GM23338 (cell line): Measurements from ENCODE around the gene SAMD7. TPM values are rescaled to one million over a fixed set of nuclear protein-coding genes. Genes with fewer than 3 reads are reported as not detected.
A peak's percentile ranks its signal among the peaks of the same experiment; 100 is the strongest.

Experiments
- ATAC-seq: fragments of 200-7000 bp; cut with Tn5 transposase; 3 replicates; pipeline ENCODE4 v1.9.1; 2020
- DNase-seq: peaks from one replicate; pipeline ENCODE4 v3.0.0-alpha.2; 2015; ENCODE audit warnings: low spot score
- H2AFZ ChIP-seq: fragments of 200-600 bp; sonication (generic); 2 replicates; pipeline ENCODE4 v1.8.0; 2016; ENCODE audit warnings: antibody characterized with exemption, mild to moderate bottlenecking, moderate library complexity
- H3F3A ChIP-seq: fragments of 200-600 bp; sonication (generic); replicated peaks from 2 replicates; pipeline ENCODE4 v1.8.0; 2017; ENCODE audit warnings: antibody characterized with exemption, mixed run types, low read depth
- H3K27ac ChIP-seq: fragments of 200-600 bp; sonication (generic); 2 replicates; pipeline ENCODE4 v1.6.1; 2016; ENCODE audit warnings: low read depth
- H3K27me3 ChIP-seq: fragments of 200-600 bp; sonication (generic); 2 replicates; pipeline ENCODE4 v1.8.0; 2016; ENCODE audit warnings: mild to moderate bottlenecking, mixed run types, moderate library complexity; ENCODE audit not compliant: insufficient read depth
- H3K36me3 ChIP-seq: fragments of 200-600 bp; sonication (generic); 2 replicates; pipeline ENCODE4 v1.8.0; 2016; ENCODE audit warnings: mild to moderate bottlenecking; ENCODE audit not compliant: insufficient read depth
- H3K4me1 ChIP-seq: fragments of 200-600 bp; sonication (generic); 2 replicates; pipeline ENCODE4 v1.8.0; 2016; ENCODE audit warnings: mild to moderate bottlenecking, moderate library complexity; ENCODE audit not compliant: insufficient read depth
- H3K4me2 ChIP-seq: fragments of 200-600 bp; sonication (generic); 2 replicates; pipeline ENCODE4 v1.7.1; 2017; ENCODE audit warnings: mixed run types
- H3K4me3 ChIP-seq: fragments of 200-600 bp; sonication (generic); 2 replicates; pipeline ENCODE4 v1.6.1; 2016; ENCODE audit warnings: mixed run types
- H3K79me2 ChIP-seq: fragments of 200-600 bp; sonication (generic); replicated peaks from 2 replicates; pipeline ENCODE4 v1.8.0; 2017; ENCODE audit warnings: mild to moderate bottlenecking; ENCODE audit not compliant: insufficient read depth
- H3K9me2 ChIP-seq: fragments of 200-600 bp; sonication (generic); 2 replicates; pipeline ENCODE4 v1.8.0; 2017; ENCODE audit not compliant: insufficient read depth
- H4K20me1 ChIP-seq: fragments of 200-600 bp; sonication (generic); replicated peaks from 2 replicates; pipeline ENCODE4 v1.8.0; 2017; ENCODE audit warnings: mild to moderate bottlenecking; ENCODE audit not compliant: insufficient read depth
- H3K27ac Mint-ChIP-seq: 2 replicates; pipeline ENCODE4 v1.8.0; 2020; ENCODE audit warnings: inconsistent platforms, mild to moderate bottlenecking, moderate library complexity, mixed read lengths
- H3K27me3 Mint-ChIP-seq: 3 replicates; pipeline ENCODE4 v1.8.0; 2022; ENCODE audit warnings: low read depth, mild to moderate bottlenecking, moderate library complexity, mixed read lengths, inconsistent platforms; ENCODE audit not compliant: insufficient read depth, poor library complexity
- H3K36me3 Mint-ChIP-seq: 3 replicates; pipeline ENCODE4 v1.8.0; 2021; ENCODE audit warnings: low read depth, mild to moderate bottlenecking, inconsistent platforms, moderate library complexity, mixed read lengths
- H3K4me1 Mint-ChIP-seq: 3 replicates; pipeline ENCODE4 v1.8.0; 2020; ENCODE audit warnings: mild to moderate bottlenecking, inconsistent platforms, mixed read lengths
- H3K4me3 Mint-ChIP-seq: 3 replicates; pipeline ENCODE4 v1.8.0; 2021; ENCODE audit warnings: moderate library complexity, mild to moderate bottlenecking, inconsistent platforms, mixed read lengths
- H3K9me3 Mint-ChIP-seq: 3 replicates; pipeline ENCODE4 v1.8.0; 2020; ENCODE audit warnings: moderate library complexity, mild to moderate bottlenecking, inconsistent platforms, mixed read lengths
- CREB1 ChIP-seq: fragments of 250-450 bp; sonication (Bioruptor Pico); IDR thresholded peaks from 2 replicates; pipeline ENCODE4 v1.5.0; 2020; ENCODE audit warnings: low read depth, mild to moderate bottlenecking, moderate library complexity
- CTCF ChIP-seq, 2 experiments: fragments of 200-600 bp in 1 of 2; sonication (generic) in 1 of 2; conservative IDR thresholded peaks; 2 replicates each; pipeline versions ENCODE4 v1.5.1 to v1.6.1; 2016 to 2017; ENCODE audit warnings: antibody characterized with exemption in 2 of 2, low read depth in 2 of 2, mild to moderate bottlenecking in 2 of 2, moderate library complexity in 1 of 2
- EZH2phosphoT487 ChIP-seq: fragments of 200-600 bp; sonication (generic); IDR thresholded peaks from one replicate; pipeline ENCODE4 v1.8.1; 2018; ENCODE audit warnings: antibody characterized with exemption; ENCODE audit not compliant: unreplicated experiment
- JUNB ChIP-seq: IDR thresholded peaks from one replicate; pipeline ENCODE4 v1.6.1; 2016; ENCODE audit warnings: antibody characterized with exemption; ENCODE audit not compliant: unreplicated experiment
- NANOG ChIP-seq: IDR thresholded peaks from 2 replicates; pipeline ENCODE4 v1.6.1; 2016; ENCODE audit warnings: antibody characterized with exemption, borderline replicate concordance
- REST ChIP-seq: IDR thresholded peaks from one replicate; pipeline ENCODE4 v1.6.1; 2018; ENCODE audit warnings: antibody characterized with exemption; ENCODE audit not compliant: unreplicated experiment
- STAT1 ChIP-seq: IDR thresholded peaks from one replicate; pipeline ENCODE4 v1.6.1; 2016; ENCODE audit warnings: antibody characterized with exemption; ENCODE audit not compliant: unreplicated experiment
- ZNF114 ChIP-seq: fragments of 250-450 bp; sonication (Bioruptor Pico); IDR thresholded peaks from 2 replicates; pipeline ENCODE4 v1.5.0; 2020; ENCODE audit warnings: mild to moderate bottlenecking, moderate library complexity
- ZNF331 ChIP-seq: fragments of 250-450 bp; sonication (Bioruptor Pico); IDR thresholded peaks from 2 replicates; pipeline ENCODE4 v1.5.0; 2020; ENCODE audit warnings: low read depth, mild to moderate bottlenecking, moderate library complexity
- ZNF462 ChIP-seq: fragments of 250-450 bp; sonication (Bioruptor Pico); IDR thresholded peaks from 2 replicates; pipeline ENCODE4 v1.5.0; 2020; ENCODE audit warnings: mild to moderate bottlenecking, moderate library complexity
- polyA plus RNA-seq: library from polyadenylated mRNA; unstranded; fragments of >200 nt; fragmentation: Nextera tagmentation; extraction: Ambion mirVana; gene quantifications from 2 replicates; pipeline ENCODE4 v1.2.1, GENCODE V29; 2016
- total RNA-seq: library from RNA; depleted of rRNA; stranded (reverse); fragments of >200 nt; shearing (Covaris generic); gene quantifications from 2 replicates; pipeline ENCODE4 v1.2.3, GENCODE V29; 2014

SAMD7 gene
- total and polyA plus RNA-seq, 2 experiments from 2014 or later: not detected

GRCh38 chr3:169930843-169931242 is 19.5 kb downstream of the SAMD7 start:
- Mint-ChIP-seq H3K27ac (no peak overlapping the region), H3K9me3 (no peaks in the 10 kb centered on the region; the same call in 2 of the 3 replicates), H3K4me3 (no peak overlapping the region), H3K4me1 (0 out of 3 replicates have a peak, but pooled peaks cover 3% of the 10 kb centered on the region), H3K27me3 (no peaks in the 10 kb centered on the region), H3K36me3 (no peaks in the 10 kb centered on the region)
- H3K4me2 ChIP-seq: no peak overlapping the region
- no peaks in the 10 kb centered on the region for H3F3A ChIP-seq
- H2AFZ ChIP-seq: peak overlapping the region; percentile 80
- H3K36me3 ChIP-seq: no peaks in the 10 kb centered on the region
- DNase-seq (no peak), ATAC-seq (no peak)
- no peaks in the 10 kb centered on the region for H3K4me1 ChIP-seq
- no peaks in the 10 kb centered on the region for H4K20me1 ChIP-seq
- H3K79me2 ChIP-seq: no peaks in the 10 kb centered on the region
- no peaks in the 10 kb centered on the region for H3K27me3 ChIP-seq
- TF ChIP-seq STAT1 (no peak), CREB1 (CRISPR knock-in tag) (no peak), JUNB (no peak)
- no peak overlapping the region for H3K4me3 ChIP-seq
- H3K27ac ChIP-seq: no peak overlapping the region
- peaks cover 8% of the 10 kb centered on the region; the same call in 1 of the 2 replicates for H3K9me2 ChIP-seq

- H3K4me3 ChIP-seq: no peak overlapping the region
- H3K4me1 ChIP-seq: no peaks in the 10 kb centered on the region
- no peaks in the 10 kb centered on the region for H3F3A ChIP-seq
- H3K27ac ChIP-seq: no peak overlapping the region
- H3K4me1 Mint-ChIP-seq: 0 out of 3 replicates have a peak, but pooled peaks cover 3% of the 10 kb centered on the region
- H3K36me3 Mint-ChIP-seq: no peaks in the 10 kb centered on the region
- no peak for ATAC-seq
- no peaks in the 10 kb centered on the region for H3K27me3 Mint-ChIP-seq
- H3K27ac Mint-ChIP-seq: no peak overlapping the region
- no peak for DNase-seq
- peaks cover 8% of the 10 kb centered on the region; the same call in 1 of the 2 replicates for H3K9me2 ChIP-seq
- H3K4me2 ChIP-seq: no peak overlapping the region
- no peak overlapping the region for H2AFZ ChIP-seq
- H3K27me3 ChIP-seq: no peaks in the 10 kb centered on the region
- no peaks in the 10 kb centered on the region for H4K20me1 ChIP-seq
- no peaks in the 10 kb centered on the region for H3K36me3 ChIP-seq
- H3K9me3 Mint-ChIP-seq: no peaks in the 10 kb centered on the region
- no peaks in the 10 kb centered on the region for H3K79me2 ChIP-seq
- H3K4me3 Mint-ChIP-seq: no peak overlapping the region
- no peak for TF ChIP-seq CTCF (conservative IDR thresholded peaks at IDR 0.05; ENCODE audit: low read depth in 2 of 2)
- TF ChIP-seq ZNF462 (CRISPR knock-in tag): no peak
- TF ChIP-seq ZNF331: no peak
- no peak for TF ChIP-seq NANOG
- no peak for TF ChIP-seq EZH2phosphoT487
- no peak for TF ChIP-seq CREB1 (CRISPR knock-in tag)
- TF ChIP-seq ZNF114 (CRISPR knock-in tag): no peak
- TF ChIP-seq REST: no peak
Observed at GRCh38 chr3:169931747-169932520, 20.6 kb downstream of the SAMD7 start.
